Inflammatory macrophage (primary cell): ENCODE measurements around the gene ZNF546.
"Not testable (repeated sequence)": the region's sequence is repeated elsewhere in the genome, so short reads cannot be mapped to it uniquely, and the experiment has no call there.

ENCODE experiments used
- DNase-seq, 2 donors: peaks; one replicate each; pipeline ENCODE4 v3.0.0-alpha.2; 2020 to 2022

The ZNF546 gene

GRCh38 chr19:39986643-39987042 lies 10.2 kb upstream of the ZNF546 start:
- no peak for DNase-seq

GRCh38 chr19:39987167-39987566 lies 9.7 kb upstream of the ZNF546 start:
- DNase-seq = no peak

- no peak for DNase-seq
Observed at GRCh38 chr19:39987596-39987995, 9.3 kb upstream of the ZNF546 start.

GRCh38 chr19:39993605-39994004 lies 3.3 kb upstream of the ZNF546 start:
- DNase-seq = no peak

- no peak for DNase-seq
Observed at GRCh38 chr19:39994361-39994760, 2.5 kb upstream of the ZNF546 start.

GRCh38 chr19:39995794-39996193 lies 1.1 kb upstream of the ZNF546 start:
- no peak for DNase-seq

- peak in 1 of 2 donors; percentile 20 for DNase-seq
Observed at GRCh38 chr19:39996218-39996810, 546 bp upstream of the ZNF546 start.

GRCh38 chr19:39997638-39998216 lies 867 bp downstream of the ZNF546 start:
- no peak for DNase-seq

GRCh38 chr19:39998501-39998900 lies 1.6 kb downstream of the ZNF546 start:
- DNase-seq = no peak

- no peak for DNase-seq
Observed at GRCh38 chr19:40005691-40006272, 8.9 kb downstream of the ZNF546 start.

- no peak for DNase-seq
Observed at GRCh38 chr19:40006273-40006691, 9.4 kb downstream of the ZNF546 start.

- no peak for DNase-seq
Observed at GRCh38 chr19:40009674-40010073, 12.8 kb downstream of the ZNF546 start.

- no peak for DNase-seq
Observed at GRCh38 chr19:40013991-40014390, 17.1 kb downstream of the ZNF546 start.

GRCh38 chr19:40023969-40024368 lies 27.1 kb downstream of the ZNF546 start:
- DNase-seq = no peak

GRCh38 chr19:40025938-40026596 lies 29.2 kb downstream of the ZNF546 start:
- DNase-seq = no peak

- DNase-seq = no peak
Observed at GRCh38 chr19:40026597-40026970, 29.7 kb downstream of the ZNF546 start.

GRCh38 chr19:40033989-40034560 lies 37.2 kb downstream of the ZNF546 start:
- no peak for DNase-seq

- no peak for DNase-seq
Observed at GRCh38 chr19:40035996-40036395, 39.1 kb downstream of the ZNF546 start.

- not testable (repeated sequence) for DNase-seq
Observed at GRCh38 chr19:40038047-40038446, 41.2 kb downstream of the ZNF546 start.

- DNase-seq = not testable (repeated sequence)
Observed at GRCh38 chr19:40041718-40042117, 44.9 kb downstream of the ZNF546 start.

GRCh38 chr19:40053491-40053890 lies 56.6 kb downstream of the ZNF546 start:
- no peak for DNase-seq

- DNase-seq = no peak
Observed at GRCh38 chr19:40054632-40055031, 57.8 kb downstream of the ZNF546 start.

- DNase-seq = no peak
Observed at GRCh38 chr19:40055049-40055448, 58.2 kb downstream of the ZNF546 start.
